ENCODE results near the gene LRRC59.

The LRRC59 gene

DNA sequence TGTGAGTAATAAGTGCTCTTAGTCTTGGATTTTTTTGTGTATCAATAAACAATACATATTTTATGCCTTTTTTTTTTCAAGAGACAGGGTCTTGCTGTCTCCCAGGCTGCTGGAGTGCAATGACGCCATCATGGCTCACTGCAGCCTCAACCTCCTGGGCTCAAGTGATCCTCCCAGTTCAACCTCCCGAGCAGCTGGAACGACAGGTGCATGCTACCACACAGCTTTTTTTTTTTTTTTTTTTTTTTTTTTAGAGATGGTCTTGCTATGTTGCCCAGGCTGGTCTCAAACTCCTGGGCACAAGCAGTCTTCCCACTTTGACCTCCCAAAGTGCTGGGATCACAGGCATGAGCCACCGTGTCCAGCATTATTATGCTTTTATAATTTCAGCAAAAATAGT, 41.7 kb upstream of the LRRC59 start:
- TF ChIP-seq, protein P1, sequence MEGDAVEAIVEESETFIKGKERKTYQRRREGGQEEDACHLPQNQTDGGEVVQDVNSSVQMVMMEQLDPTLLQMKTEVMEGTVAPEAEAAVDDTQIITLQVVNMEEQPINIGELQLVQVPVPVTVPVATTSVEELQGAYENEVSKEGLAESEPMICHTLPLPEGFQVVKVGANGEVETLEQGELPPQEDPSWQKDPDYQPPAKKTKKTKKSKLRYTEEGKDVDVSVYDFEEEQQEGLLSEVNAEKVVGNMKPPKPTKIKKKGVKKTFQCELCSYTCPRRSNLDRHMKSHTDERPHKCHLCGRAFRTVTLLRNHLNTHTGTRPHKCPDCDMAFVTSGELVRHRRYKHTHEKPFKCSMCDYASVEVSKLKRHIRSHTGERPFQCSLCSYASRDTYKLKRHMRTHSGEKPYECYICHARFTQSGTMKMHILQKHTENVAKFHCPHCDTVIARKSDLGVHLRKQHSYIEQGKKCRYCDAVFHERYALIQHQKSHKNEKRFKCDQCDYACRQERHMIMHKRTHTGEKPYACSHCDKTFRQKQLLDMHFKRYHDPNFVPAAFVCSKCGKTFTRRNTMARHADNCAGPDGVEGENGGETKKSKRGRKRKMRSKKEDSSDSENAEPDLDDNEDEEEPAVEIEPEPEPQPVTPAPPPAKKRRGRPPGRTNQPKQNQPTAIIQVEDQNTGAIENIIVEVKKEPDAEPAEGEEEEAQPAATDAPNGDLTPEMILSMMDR (IDR thresholded peaks at IDR 0.05) = no peak

DNA sequence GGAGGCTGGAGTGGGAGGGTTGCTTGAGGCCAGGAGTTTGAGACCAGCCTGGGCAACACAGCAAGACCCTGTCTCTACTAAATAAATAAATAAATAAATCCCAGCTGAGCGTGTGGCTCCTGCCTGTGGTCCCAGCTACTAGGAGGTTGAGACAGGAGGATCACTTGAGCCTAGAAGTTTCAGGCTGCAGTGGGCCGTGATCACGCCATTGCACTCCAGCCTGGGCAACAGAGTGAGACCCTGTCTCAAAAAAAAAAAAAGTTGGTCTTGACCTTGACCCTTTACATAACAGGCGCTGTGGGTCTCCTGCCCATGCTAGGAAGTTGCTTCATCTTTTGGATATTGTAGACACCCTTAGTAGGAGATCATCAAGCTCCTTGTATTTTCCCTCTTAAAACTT, 40.1 kb upstream of the LRRC59 start:
- TF ChIP-seq, protein P1 (IDR thresholded peaks at IDR 0.05) = no peak

DNA sequence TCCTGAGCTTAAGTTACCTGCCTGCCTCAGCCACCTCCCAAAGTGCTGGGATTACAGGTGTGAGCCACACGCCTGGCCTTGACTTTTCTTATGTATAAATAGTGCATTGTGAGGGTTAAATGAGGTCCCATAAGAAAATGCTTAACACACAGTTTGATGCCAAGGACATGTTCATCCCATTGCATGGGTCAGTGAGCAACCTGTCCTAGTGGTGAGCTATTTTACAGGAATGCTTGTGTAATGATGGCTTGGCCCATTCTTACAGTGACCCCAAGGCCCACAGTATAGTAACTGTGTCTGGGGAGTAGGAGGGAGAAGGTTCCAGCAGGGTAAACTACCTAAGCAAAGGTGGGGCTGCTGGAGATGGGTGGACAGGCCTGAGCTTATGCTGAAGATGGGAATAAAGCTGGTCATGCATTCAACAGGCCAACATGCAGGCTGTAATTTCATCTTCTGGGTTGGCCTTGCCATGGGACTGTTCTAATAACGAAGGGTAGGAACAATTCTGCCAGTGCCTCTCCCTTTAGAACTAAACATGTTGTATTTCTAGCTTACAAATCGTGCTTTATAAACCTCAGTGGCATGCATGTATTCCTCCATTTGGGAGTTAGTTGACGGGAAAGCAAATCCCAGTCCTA, 34.9 kb upstream of the LRRC59 start:
- TF ChIP-seq, protein P1 (IDR thresholded peaks at IDR 0.05) = no peak

DNA sequence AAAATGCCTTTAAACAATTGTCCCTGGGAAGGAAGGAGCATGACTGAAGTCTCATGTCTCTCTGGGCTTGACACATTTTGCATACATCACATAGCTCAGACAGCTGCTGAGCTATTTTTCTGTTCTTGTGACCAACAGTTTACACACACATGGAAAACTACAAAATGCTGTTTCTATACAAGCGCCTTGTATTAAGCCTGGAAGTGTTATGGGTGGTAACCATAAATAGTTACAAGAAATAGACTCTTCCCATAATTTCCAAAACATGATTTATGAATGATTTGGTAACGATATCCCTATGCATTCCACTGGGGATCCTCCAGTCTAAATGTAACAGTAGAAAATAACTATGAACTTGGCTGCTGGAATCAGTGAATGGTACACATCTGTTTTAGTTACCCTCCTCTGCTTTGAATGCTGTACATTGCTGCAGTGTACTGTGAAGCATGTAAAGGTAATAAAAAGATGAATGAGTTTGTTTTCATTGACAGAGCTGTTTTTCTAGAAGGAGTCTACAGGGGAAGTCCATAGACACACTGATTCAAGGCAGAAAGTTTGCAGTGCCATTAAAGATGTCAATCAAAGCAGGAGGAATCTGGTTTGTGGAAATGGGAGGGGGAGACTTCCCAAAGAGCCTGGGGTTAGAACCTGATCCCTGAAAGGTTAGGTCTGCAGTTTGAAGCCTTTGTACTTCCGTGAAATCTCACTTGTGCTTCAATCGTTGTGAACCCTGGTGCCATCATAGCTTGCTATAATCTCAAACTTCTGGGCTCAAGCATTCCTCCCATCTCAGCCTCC, 33.7 kb upstream of the LRRC59 start:
- TF ChIP-seq, protein P1 (IDR thresholded peaks at IDR 0.05) = no peak

DNA sequence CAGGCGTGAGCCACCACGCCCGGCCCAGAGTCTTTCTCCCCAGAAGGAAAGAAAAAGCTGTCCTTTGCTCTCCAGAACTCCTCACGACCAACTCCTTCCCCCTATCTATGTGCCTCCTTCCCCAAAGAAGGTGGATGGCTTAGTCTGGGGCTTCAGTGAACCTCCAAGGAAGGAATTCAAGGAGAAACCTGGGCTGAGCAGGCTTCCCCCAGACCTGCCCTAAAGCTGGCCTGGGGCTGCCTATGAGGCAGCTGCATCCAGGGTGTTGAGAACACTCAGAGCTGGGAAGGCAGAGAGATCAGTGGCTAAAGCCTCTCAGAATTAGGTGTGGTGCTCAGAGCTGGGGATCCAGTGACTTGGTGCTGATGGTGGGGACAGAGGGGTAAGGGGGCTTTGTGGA, 32.5 kb upstream of the LRRC59 start:
- TF ChIP-seq, protein P1 (IDR thresholded peaks at IDR 0.05) = no peak

DNA sequence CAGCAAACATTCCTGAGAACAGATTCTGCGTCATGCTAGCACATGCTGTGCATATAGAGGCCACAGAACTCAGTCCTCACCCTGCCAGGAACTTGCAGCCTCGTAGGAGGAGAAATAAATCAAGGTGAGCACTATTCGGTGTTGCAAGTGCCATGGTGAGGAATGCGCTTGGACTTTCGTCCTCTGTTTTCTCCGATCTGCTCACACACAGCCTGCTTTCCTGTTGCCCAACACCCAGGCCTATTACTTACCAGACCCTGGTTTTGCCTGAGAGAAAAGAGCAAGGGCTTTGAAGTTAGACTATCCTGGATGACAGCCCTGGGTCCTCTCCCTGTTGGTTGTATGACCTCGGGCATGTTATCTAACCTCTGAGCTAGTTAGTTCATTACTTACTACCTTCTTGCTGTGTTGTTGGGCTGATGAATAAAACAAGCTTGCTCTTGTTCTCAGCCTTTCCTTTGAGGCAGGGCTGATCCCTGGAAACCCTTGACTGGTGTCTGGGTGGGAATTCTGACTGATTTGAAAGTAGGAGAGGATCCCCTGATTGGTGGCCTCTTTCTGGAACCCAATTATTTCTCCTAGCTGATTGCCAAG, 31.6 kb upstream of the LRRC59 start:
- TF ChIP-seq, protein P1 (IDR thresholded peaks at IDR 0.05) = no peak

DNA sequence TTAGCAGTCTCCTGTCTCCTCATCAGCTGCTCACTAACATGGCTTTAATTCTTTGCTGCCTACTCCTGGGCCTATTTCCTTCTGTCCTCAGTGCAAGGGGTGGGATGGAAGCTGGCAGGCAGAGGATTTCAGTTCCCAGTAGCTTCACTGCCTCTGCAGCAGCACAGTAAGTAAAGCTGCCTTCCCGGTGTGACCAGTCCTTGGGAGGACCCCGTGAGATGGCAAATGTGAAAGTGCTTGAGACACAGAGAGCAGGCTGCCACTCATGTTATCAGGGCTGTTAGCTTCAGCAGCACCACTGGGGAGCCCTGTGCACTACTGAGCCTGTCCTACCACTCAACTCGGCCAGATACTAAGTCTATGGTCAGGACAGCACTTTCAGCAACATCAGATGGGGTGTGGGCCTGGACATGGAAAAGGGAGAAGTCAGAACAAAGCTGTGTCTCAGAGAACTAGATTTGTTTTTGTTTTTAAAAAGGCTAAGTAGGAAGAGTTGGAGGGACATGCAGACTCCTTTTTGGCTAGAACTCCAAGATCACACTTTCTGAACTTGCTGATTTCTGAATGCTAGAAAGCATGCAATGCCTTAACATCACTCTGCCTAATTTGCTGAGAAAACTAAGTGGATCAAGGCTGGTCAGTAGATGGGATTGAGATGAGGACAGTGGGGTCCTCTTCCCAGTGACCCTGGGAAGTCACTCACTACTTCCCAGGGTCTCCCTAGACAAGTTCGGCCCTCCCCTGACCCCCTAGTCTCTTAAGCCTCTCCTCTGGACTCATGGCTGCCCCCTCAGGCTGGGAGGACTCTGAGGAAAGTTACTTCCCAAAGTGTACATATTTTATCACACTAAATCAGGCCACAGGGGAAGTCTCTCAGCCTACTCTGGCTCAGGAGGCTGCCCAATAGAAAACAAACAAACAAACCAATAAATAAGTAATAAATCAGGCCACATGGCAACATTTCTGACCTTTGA, 29.8 kb upstream of the LRRC59 start:
- TF ChIP-seq, protein P1 (IDR thresholded peaks at IDR 0.05) = no peak; the same call in 1 of the 2 replicates

Measured in LNCAP (cell line).